NCI-H187 (cell line): ENCODE results near the gene ZDHHC20.

ENCODE experiments used
- DNase-seq, 2 experiments: peaks; one replicate each; lab custom pipeline; 2025; lab: John Stamatoyannopoulos, UW

The ZDHHC20 gene

GRCh38 chr13:21361706-21362105, 97.4 kb downstream of the ZDHHC20 start:
- DNase-seq = no peak

GRCh38 chr13:21361123-21361522, 98.0 kb downstream of the ZDHHC20 start:
- no peak for DNase-seq

DNA sequence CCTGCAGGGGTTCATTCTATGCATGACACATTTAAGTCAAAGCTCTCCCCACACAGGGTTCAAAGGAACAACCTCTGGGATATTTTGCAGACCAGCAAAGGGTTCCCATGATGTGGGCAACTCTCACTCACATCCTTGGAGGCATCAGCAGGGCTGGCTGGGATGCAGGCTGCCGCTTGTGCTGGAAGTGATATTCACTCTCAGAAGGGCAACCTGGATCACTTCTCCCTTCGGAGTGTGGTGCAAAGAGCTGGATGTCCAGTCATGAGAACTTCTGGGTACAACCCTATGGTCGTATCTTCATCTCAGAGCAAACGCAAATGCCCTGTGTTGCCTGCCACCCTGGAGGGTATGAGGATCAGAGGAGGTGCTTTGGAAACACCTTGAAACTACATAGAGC, 98.6 kb downstream of the ZDHHC20 start:
- no peak for DNase-seq

DNA sequence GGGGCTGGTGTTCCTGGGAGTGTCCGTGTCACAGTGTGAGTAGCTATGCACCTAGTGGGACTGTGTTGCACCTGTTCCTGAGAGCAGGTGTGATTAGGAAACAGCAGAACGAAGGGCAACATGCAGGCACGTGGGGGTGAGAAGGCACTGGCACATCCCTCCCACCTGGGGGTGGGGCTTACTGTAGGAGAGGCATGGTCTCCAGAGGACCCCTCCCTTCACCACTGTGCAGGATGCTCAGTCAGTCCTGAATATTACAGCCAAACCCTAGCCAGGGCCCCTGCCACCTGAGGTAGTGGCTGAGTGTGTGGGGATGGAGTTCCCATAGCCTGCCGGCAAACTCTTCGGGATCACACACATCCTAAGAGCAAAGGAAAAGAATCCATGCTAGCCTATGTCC, 99.2 kb downstream of the ZDHHC20 start:
- DNase-seq = no peak

DNA sequence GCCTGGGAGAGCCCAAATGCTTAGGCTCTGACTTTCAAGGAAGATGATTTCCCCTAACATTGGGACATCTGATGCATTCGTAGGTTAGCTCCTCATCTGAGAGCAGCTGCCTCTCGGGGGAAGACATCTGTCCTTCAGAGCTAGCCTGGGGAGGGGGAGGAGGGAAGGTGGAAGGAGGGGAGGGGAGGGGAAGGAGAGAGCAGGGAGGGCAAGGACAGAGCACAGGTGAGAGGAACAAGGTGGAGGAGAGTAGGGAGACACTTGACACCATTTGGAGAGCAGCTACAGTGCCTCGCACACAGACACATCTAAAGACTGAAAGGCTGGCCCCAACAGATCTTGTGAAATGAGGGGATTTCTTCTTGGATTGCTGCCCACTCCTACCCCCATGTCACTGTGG, 103.8 kb downstream of the ZDHHC20 start:
- no peak for DNase-seq

- DNase-seq = no peak
Observed at GRCh38 chr13:21354721-21355120, 104.4 kb downstream of the ZDHHC20 start.

GRCh38 chr13:21348488-21349120, 110.5 kb downstream of the ZDHHC20 start:
- DNase-seq = no peak

DNA sequence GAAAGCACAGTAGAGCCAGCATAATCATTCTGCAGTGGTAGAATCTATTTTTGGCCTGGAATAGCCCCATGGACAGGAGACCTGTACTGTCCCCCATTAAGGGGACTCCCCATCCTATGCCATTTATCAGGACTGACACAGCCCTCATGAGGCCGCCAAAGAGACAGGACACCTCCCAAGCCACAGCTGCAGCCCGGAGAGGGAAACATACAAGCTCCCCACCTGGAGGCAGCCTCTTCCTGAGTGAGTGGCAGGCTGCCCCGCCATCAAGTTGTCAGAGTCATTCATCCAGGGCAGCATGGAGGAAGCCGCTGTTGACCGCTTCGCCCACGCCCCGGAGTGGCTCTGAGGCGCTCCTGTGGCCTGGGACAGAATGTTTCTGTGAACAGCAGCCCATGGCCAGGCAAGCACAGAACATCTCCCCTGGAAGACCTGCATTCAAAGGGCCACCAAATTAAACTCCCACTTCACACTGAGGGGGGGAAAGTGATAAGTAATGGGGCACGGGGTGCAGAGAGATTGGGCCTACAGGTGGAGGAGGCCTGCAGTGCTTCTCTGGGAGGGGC, 111.3 kb downstream of the ZDHHC20 start:
- no peak for DNase-seq

DNA sequence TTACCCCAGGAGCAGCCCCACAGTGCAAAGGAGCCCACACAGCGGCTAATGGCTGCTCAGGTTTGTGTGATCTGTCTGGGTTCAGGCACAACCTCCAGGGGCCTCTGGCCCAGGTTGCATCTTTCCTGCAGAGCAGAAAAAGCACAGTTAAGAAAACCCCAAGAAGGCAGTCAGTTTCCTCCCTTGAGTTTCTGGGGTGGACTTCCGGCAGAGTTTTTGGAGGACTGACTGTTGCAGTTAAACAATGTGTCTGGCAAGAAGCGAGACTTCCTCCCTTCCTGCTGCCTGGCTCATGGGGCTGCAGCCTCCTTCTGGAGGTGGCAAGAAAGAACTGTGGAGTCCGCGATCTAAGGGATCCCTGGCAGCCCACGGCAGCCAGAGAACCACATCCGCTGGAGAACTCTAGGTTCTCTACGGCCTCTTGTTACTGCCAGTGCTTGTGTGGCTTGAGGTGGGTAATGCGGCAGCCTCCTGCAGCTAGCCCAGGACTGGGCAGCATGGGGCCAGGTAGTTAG, 114.4 kb downstream of the ZDHHC20 start:
- DNase-seq = no peak

GRCh38 chr13:21343659-21344058, 115.4 kb downstream of the ZDHHC20 start:
- DNase-seq = no peak

GRCh38 chr13:21342699-21343442, 116.2 kb downstream of the ZDHHC20 start:
- DNase-seq = no peak

DNA sequence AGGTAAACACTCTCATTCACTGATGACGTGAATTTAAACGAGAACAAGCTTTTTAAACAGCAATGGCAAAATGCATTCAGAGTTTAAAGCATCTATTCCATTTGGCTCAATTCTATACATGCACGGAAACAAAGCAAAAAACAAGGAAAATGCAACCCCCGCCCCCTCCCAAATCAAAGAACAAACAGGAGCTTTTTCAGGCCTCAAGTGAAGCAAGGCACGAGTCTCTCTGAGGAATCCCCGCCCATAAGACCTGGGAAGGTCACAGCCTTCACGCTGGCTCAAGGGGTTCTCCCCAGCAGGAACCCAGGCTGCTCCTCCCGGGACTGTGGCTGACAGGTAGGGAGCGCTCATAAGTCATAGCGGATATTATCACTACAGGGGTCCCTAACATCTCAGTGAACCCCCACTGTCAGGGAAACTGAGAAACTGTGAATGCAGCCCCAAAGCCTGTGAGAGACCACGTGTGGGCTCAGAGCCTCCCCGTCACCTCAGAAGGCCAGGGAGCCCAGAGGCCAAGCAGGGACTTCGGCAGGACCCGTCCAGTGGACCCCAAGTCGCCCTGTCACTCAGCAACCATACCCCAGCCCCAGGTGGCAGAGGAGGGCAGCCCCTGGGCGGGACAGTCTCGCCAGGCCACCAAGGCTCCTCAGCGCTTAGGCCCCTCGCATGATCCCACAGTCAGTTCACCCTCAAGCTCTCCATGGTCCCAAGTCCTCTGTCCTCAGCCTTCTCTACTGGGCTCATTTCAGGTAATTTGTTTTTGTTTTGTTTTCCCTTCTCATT, 117.3 kb downstream of the ZDHHC20 start:
- no peak for DNase-seq

DNA sequence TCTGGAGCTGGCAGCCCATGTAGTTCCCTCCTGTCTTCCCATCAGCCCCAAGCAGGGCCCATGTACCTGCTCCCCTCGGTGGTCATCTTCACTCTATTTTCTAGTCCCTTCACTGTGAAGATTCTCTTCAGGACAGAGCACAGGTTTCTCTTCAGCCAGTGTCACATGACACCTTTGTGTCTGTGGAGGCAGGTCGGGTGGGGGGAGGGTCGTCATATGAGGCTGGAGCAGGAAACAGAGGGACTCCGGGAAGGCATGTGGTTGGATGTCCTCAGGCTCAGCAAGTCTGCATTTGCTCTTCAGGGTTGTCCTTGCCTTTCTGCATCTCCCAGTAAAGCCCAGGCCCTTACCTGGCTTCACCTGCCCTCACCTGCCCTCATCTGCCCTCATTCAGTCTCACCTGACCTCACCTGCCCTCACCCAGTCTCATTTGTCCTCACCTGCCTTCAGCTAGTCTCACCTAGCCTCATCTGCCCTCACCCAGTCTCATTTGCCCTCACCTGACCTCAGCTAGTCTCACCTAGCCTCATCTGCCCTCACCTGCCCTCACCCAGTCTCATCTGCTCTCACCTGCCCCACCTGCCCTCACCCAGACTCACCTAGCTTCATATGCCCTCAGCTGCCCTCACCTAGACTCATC, 120.3 kb downstream of the ZDHHC20 start:
- DNase-seq = no peak

DNA sequence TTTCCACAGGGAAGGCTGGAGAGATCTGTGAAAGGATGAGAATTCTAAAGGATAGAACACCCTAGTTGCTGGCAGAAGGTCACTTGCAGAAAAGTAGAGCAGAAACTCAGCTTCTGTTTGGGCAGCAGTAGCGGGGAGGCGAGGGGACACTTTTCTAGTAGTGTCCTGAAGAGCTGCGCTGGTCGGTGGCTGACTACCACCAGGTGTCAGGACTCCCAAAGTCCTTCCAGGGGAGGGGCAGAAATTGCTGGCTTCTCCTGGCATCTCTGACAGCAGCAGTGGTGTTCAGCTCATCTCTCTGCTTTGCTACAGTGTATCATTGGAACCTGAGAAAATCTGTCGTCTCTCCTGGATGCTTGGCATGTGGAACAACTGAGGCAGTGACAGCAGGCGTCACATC, 120.9 kb downstream of the ZDHHC20 start:
- no peak for DNase-seq

DNA sequence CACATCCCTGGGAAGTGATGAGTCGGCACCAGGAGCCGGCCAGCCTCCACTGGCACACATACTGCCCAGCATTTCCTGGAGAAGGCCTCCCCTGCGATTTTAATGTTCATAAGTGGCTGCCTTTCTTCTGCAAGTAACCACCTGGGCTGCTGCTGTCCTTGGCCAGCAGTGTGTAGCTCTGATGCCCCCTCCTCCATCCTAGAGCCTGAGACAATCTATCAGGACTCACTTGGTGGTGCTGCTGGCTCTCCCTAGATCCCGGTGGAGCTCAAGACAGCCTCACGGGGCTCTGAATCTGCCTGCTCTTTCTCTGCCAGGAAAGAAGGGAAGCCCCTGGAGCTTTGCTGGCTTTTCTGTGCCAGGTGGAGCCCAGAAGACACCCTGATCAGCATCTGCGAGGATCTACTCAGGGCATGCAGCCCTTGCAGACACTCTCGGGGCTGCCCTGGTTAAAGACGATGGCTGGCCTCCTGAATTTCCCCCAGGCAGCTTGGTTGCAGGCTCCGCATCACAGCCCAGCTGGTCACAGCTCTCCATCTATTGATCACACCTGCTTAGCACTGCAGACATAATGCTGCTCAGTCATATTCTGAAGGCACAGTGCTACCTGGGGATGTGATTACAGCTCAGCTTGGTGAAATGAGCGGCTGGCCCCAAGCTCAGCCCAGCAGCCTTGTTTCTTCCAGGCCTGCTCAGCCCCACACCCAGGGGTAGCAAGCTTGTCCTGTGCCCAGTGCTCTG, 122.3 kb downstream of the ZDHHC20 start:
- DNase-seq = no peak

- DNase-seq = no peak
Observed at GRCh38 chr13:21333186-21333585, 125.9 kb downstream of the ZDHHC20 start.

GRCh38 chr13:21330126-21330861, 128.8 kb downstream of the ZDHHC20 start:
- DNase-seq = no peak

DNA sequence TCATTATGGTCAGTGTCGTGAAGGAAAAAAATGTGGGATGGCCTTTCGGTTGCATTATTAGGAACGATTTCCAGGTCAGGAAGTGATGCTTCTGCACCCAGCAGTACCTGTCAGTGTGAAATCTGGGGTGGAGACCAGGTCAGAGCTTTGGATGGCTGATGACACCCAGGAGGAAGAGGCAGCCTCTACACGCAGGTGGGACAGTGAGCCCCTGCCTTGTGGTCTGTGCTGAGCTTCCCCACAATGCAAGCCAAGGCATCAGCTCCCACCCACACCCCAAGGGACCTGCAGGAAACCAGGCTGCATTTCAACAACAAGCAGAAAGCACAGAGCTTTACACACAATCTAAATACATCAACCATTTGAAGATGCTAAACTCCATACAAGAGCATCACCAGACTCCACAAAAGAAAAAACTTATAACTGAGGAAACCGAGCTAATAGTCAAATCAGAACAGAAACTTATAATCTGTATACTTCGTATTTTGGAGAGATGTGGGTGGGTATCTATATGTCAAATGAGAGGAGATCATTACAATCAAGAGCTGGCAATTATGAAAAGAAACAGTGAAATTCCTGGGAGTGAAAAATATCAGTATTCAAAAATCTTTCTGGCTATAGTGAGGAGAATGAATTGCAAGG, 130.1 kb downstream of the ZDHHC20 start:
- DNase-seq = no peak

- DNase-seq = no peak
Observed at GRCh38 chr13:21328201-21328600, 130.9 kb downstream of the ZDHHC20 start.
